AG09319 (cell line): ENCODE results near the gene PGP.
A peak's percentile ranks its signal among the peaks of the same experiment; 100 is the strongest.
"Not testable (repeated sequence)": the region's sequence is repeated elsewhere in the genome, so short reads cannot be mapped to it uniquely, and the experiment has no call there.

Experiments
- DNase-seq: peaks from one replicate; pipeline ENCODE4 v3.0.0-alpha.2; 2010; ENCODE audit warnings: low read depth; ENCODE audit errors: extremely low read depth
- CTCF ChIP-seq: IDR thresholded peaks from 2 replicates; pipeline ENCODE4 v1.5.1; 2011; ENCODE audit warnings: low read depth, mild to moderate bottlenecking, inconsistent platforms, low read length, moderate library complexity

The PGP gene

GRCh38 chr16:2208308-2208707, 6.3 kb downstream of the PGP start:
- no peak for TF ChIP-seq CTCF
- DNase-seq, result no peak

GRCh38 chr16:2207872-2208271, 6.8 kb downstream of the PGP start:
- TF ChIP-seq CTCF, result no peak
- no peak for DNase-seq

GRCh38 chr16:2206780-2207433, 7.7 kb downstream of the PGP start:
- no peak for DNase-seq
- no peak for TF ChIP-seq CTCF

GRCh38 chr16:2206420-2206779, 8.2 kb downstream of the PGP start:
- TF ChIP-seq CTCF, result no peak
- no peak for DNase-seq

GRCh38 chr16:2205967-2206313, 8.7 kb downstream of the PGP start:
- no peak for TF ChIP-seq CTCF
- no peak for DNase-seq

GRCh38 chr16:2205104-2205966, 9.3 kb downstream of the PGP start, which contains the start of gene MLST8:
Gene MLST8, plus strand, starts transcription at chr16:2205454. Its CDS starts 632 bp downstream, at chr16:2206086.
- TF ChIP-seq CTCF, result no peak
- peak; percentile 73 for DNase-seq

DNA sequence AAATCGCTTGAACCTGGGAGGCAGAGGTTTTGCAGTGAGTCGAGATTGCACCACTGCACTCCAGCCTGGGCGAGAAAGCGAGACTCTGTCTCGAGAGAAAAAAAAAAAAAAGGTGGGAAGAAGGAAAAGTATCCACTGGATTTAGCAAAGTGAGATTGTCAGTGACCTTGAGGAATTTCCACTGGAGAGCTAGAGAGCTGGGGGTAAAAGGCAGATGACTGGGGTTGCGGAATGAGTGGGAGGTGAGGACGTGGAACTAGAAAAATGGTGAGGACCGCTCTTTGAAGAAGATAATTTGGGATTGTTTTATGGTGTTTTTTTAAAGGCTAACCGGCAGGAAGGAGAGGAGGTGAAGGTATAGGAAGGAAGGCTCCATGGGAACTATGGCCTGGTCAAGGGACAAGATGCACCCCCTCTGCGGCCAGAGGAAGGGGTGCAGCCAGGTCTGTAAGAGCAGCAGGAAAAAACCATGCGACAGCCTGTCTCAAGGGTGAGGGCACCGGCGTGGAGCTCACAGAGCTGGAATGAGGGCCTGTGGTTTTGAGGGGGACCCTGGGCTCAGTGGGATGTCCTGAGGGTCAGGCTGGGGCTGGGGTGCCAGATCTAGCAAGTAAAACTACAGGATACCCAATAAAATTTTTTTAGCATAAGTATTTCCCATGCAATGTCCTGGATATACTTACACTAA, 10.1 kb downstream of the PGP start:
- no peak for DNase-seq
- no peak for TF ChIP-seq CTCF

DNA sequence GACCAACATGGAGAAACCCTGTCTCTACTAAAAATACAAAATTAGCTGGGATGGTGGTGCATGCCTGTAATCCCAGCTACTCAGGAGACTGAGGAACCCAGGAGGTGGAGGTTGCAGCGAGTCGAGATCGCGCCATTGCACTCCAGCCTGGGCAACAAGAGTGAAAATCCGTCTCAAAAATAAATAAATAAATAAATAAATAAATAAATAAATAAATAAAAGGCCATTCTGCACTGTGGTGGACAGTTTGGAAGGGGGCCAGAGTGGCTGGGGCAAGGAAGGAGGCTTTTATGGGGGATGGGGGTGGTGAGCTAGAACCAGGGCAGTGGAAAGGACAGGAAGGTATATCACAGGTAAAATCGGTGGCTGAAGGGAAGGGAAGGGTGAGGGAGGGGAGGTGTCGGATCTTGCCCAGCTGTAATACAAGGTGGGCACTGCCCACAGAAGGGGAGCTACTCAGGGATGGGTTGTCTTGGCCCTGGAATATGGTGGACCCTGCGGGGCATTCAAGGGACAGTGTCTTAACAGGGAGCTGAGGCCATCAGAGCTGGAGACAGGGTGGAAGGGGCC, 11.4 kb downstream of the PGP start:
- DNase-seq, result not testable (repeated sequence)
